ENCODE data around the gene NFATC3. TPM values are rescaled to one million over a fixed set of nuclear protein-coding genes. Genes with fewer than 3 reads are reported as not detected.

Gene NFATC3
- total RNA-seq, 2 donors from 2014 or later, result 27.4 to 30.1 TPM

GRCh38 chr16:68059804-68060203 is 25.4 kb upstream of the NFATC3 start:
- Mint-ChIP-seq H3K27ac (no peak overlapping the region), H3K4me1 (no peaks in the 10 kb centered on the region), H3K27me3 (ENCODE audit: insufficient read depth) (no peaks in the 10 kb centered on the region), H3K9me3 (no peaks in the 10 kb centered on the region), H3K36me3 (ENCODE audit: low read depth) (peaks cover 27% of the 10 kb centered on the region), H3K4me3 (no peak overlapping the region)
- Histone ChIP-seq H3K27ac (ENCODE audit: low read depth, low read length) (no peak overlapping the region), H3K27me3 (ENCODE audit: control insufficient read depth, insufficient read depth, low read length, poor library complexity, severe bottlenecking) (no peaks in the 10 kb centered on the region), H3K4me3 (ENCODE audit: low read length) (no peak overlapping the region), H3K9me3 (ENCODE audit: control insufficient read depth, low read length) (no peaks in the 10 kb centered on the region), H3K9ac (ENCODE audit: extremely low read depth, low read length, poor library complexity, severe bottlenecking) (no peak overlapping the region), H3K4me1 (ENCODE audit: control insufficient read depth, insufficient read depth, low read length) (no peaks in the 10 kb centered on the region), H3K36me3 (ENCODE audit: control insufficient read depth, insufficient read depth, low read length) (peaks cover 48% of the 10 kb centered on the region)
- DNase-seq, result no peak
- TF ChIP-seq CTCF (conservative IDR thresholded peaks at IDR 0.05), result no peak

- Histone ChIP-seq H3K9ac (ENCODE audit: extremely low read depth, low read length, poor library complexity, severe bottlenecking) (no peak overlapping the region), H3K27me3 (ENCODE audit: control insufficient read depth, insufficient read depth, low read length, poor library complexity, severe bottlenecking) (no peaks in the 10 kb centered on the region), H3K4me1 (ENCODE audit: control insufficient read depth, insufficient read depth, low read length) (no peaks in the 10 kb centered on the region), H3K4me3 (ENCODE audit: low read length) (no peak overlapping the region), H3K9me3 (ENCODE audit: control insufficient read depth, low read length) (no peaks in the 10 kb centered on the region), H3K27ac (ENCODE audit: low read depth, low read length) (no peak overlapping the region), H3K36me3 (ENCODE audit: control insufficient read depth, insufficient read depth, low read length) (peaks cover 47% of the 10 kb centered on the region)
- no peak overlapping the region for H3K4me3 Mint-ChIP-seq
- H3K9me3 Mint-ChIP-seq, result no peaks in the 10 kb centered on the region
- 90 to 100% methylated on average over 2 to 3 of the region's 3 CpGs for WGBS, 2 experiments (ENCODE audit: insufficient coverage in 1 of 2, insufficient read length in 1 of 2)
- no peak for TF ChIP-seq CTCF (conservative IDR thresholded peaks at IDR 0.05)
- no peak for DNase-seq
- H3K4me1 Mint-ChIP-seq, result no peaks in the 10 kb centered on the region
- H3K36me3 Mint-ChIP-seq (ENCODE audit: low read depth), result peaks cover 23% of the 10 kb centered on the region
- H3K27me3 Mint-ChIP-seq (ENCODE audit: insufficient read depth), result no peaks in the 10 kb centered on the region
- no peak overlapping the region for H3K27ac Mint-ChIP-seq
These were observed 23.8 kb upstream of the NFATC3 start for GRCh38 chr16:68061396-68061795.

GRCh38 chr16:68062910-68063393 is 22.2 kb upstream of the NFATC3 start:
- no peaks in the 10 kb centered on the region for H3K27me3 ChIP-seq (ENCODE audit: control insufficient read depth, insufficient read depth, low read length, poor library complexity, severe bottlenecking)
- 97% methylated on average over 4 of the region's 4 CpGs; no CpG with 5 or more reads in 1 of the 2 experiments for WGBS, 2 experiments (ENCODE audit: insufficient coverage in 1 of 2, insufficient read length in 1 of 2)
- no peaks in the 10 kb centered on the region for H3K9me3 ChIP-seq (ENCODE audit: control insufficient read depth, low read length)
- no peak overlapping the region for H3K27ac Mint-ChIP-seq
- DNase-seq, result no peak
- no peak overlapping the region for H3K9ac ChIP-seq (ENCODE audit: extremely low read depth, low read length, poor library complexity, severe bottlenecking)
- H3K9me3 Mint-ChIP-seq, result no peaks in the 10 kb centered on the region
- H3K27ac ChIP-seq (ENCODE audit: low read depth, low read length), result no peak overlapping the region
- H3K4me1 Mint-ChIP-seq, result no peaks in the 10 kb centered on the region
- no peak overlapping the region for H3K4me3 ChIP-seq (ENCODE audit: low read length)
- H3K36me3 Mint-ChIP-seq (ENCODE audit: low read depth), result peaks cover 26% of the 10 kb centered on the region
- peaks cover 48% of the 10 kb centered on the region for H3K36me3 ChIP-seq (ENCODE audit: control insufficient read depth, insufficient read depth, low read length)
- no peak for TF ChIP-seq CTCF (conservative IDR thresholded peaks at IDR 0.05)
- no peaks in the 10 kb centered on the region for H3K27me3 Mint-ChIP-seq (ENCODE audit: insufficient read depth)
- no peak overlapping the region for H3K4me3 Mint-ChIP-seq
- H3K4me1 ChIP-seq (ENCODE audit: control insufficient read depth, insufficient read depth, low read length), result no peaks in the 10 kb centered on the region
